ENCODE measurements around the gene KLHL18.

The KLHL18 gene

DNA sequence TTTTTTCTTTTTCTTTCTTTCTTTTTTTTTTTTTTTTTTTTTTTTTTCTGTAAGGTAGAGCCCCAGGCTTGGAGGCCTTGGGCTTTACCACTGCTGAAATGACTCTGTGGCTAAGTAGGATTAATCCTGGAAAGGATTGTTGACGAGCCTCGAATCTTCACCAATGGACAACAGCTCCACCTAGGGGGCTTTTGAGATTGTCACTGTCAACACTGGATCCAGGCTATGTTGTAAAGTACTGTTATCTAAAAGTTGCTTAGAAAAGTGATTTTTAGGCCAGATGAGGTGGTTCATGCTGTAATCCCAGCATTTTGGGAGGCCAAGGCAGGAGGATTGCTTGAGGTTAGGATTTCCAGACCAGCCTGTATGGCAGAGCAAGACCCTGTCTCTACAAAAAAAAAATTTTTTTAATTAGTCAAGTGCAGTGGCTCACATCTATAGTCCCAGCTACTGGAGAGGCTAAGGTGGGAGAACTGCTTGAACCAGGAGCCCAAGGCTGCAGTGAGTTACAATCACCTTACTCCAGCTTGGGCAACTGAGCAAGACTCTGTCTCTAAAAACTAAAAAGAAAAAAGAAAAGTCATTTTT, 41.6 kb downstream of the KLHL18 start:
- no peak for TF ChIP-seq TCF12 (IDR thresholded peaks at IDR 0.05; ENCODE audit: low read depth)
- peak; percentile 85 for TF ChIP-seq RAD21 (IDR thresholded peaks at IDR 0.05; ENCODE audit: low read depth)

DNA sequence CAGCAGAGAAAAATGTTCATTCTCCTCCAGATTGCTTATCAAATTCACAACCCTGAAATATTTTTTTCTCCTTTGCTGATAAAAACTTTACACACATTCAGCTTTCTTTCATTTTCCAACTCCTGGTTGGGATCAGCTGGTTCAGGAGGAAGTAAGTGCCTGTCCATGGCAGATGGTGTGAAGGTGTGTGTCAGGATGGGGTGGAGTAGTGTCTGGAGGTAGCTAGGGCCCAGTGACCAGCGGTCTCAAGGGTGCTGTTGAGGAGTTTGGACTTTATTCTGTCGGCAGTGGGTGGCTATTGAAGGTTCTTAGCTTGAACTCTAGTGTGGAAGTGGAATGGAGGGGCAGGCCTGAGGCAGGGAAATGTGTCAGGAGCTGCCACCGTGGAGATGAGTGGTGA, 51.2 kb downstream of the KLHL18 start:
- TF ChIP-seq YY1 (IDR thresholded peaks at IDR 0.05; ENCODE audit: low read depth) = no peak
- TF ChIP-seq CREB1 (IDR thresholded peaks at IDR 0.05; ENCODE audit: low read depth) = no peak
- TF ChIP-seq TAF1 (IDR thresholded peaks at IDR 0.05; ENCODE audit: low read depth) = no peak
- TF ChIP-seq EGR1 (IDR thresholded peaks at IDR 0.05) = no peak
- TF ChIP-seq EP300 (IDR thresholded peaks at IDR 0.05; ENCODE audit: borderline replicate concordance) = no peak
- TF ChIP-seq TEAD4 (IDR thresholded peaks at IDR 0.05) = no peak
- TF ChIP-seq, protein P1, sequence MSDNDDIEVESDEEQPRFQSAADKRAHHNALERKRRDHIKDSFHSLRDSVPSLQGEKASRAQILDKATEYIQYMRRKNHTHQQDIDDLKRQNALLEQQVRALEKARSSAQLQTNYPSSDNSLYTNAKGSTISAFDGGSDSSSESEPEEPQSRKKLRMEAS (IDR thresholded peaks at IDR 0.05) = no peak
- no peak for TF ChIP-seq TCF12 (IDR thresholded peaks at IDR 0.05; ENCODE audit: low read depth)
- TF ChIP-seq, protein P2, sequence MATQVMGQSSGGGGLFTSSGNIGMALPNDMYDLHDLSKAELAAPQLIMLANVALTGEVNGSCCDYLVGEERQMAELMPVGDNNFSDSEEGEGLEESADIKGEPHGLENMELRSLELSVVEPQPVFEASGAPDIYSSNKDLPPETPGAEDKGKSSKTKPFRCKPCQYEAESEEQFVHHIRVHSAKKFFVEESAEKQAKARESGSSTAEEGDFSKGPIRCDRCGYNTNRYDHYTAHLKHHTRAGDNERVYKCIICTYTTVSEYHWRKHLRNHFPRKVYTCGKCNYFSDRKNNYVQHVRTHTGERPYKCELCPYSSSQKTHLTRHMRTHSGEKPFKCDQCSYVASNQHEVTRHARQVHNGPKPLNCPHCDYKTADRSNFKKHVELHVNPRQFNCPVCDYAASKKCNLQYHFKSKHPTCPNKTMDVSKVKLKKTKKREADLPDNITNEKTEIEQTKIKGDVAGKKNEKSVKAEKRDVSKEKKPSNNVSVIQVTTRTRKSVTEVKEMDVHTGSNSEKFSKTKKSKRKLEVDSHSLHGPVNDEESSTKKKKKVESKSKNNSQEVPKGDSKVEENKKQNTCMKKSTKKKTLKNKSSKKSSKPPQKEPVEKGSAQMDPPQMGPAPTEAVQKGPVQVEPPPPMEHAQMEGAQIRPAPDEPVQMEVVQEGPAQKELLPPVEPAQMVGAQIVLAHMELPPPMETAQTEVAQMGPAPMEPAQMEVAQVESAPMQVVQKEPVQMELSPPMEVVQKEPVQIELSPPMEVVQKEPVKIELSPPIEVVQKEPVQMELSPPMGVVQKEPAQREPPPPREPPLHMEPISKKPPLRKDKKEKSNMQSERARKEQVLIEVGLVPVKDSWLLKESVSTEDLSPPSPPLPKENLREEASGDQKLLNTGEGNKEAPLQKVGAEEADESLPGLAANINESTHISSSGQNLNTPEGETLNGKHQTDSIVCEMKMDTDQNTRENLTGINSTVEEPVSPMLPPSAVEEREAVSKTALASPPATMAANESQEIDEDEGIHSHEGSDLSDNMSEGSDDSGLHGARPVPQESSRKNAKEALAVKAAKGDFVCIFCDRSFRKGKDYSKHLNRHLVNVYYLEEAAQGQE (IDR thresholded peaks at IDR 0.05; ENCODE audit: low read depth) = no peak

DNA sequence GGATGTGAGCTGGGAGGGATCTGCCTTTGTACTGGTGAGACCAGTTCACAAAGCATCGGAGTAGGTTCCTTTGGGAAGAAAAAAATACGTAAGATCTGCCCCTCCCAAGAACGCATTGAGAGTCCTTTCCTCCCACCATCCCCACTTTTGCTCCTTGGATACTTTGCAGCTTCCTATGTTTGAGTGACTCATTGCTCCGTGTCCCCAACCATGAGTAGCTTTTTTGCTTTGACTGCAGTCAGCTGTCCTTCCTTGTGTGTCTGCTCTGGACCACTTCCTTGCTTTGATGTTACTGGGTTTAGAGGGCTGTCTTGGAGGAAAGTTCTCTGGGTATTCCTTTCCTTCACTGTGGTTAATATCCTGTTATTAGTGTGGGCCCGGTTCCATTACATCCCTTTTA, 54.9 kb downstream of the KLHL18 start:
- TF ChIP-seq TCF12 (IDR thresholded peaks at IDR 0.05; ENCODE audit: low read depth) (no peak), TEAD4 (IDR thresholded peaks at IDR 0.05) (no peak), EP300 (IDR thresholded peaks at IDR 0.05; ENCODE audit: borderline replicate concordance) (no peak), NFIC (IDR thresholded peaks at IDR 0.05) (no peak), EGR1 (IDR thresholded peaks at IDR 0.05) (no peak), RAD21 (IDR thresholded peaks at IDR 0.05; ENCODE audit: low read depth) (no peak), CEBPB (IDR thresholded peaks at IDR 0.05) (no peak), ZBTB7A (IDR thresholded peaks at IDR 0.05; ENCODE audit: low read depth) (no peak), TAF1 (IDR thresholded peaks at IDR 0.05; ENCODE audit: low read depth) (no peak), YY1 (IDR thresholded peaks at IDR 0.05; ENCODE audit: low read depth) (no peak), CREB1 (IDR thresholded peaks at IDR 0.05; ENCODE audit: low read depth) (no peak), FOXM1 (IDR thresholded peaks at IDR 0.05; ENCODE audit: borderline replicate concordance, low read depth) (no peak)
- TF ChIP-seq, protein P1 (IDR thresholded peaks at IDR 0.05) = no peak
- TF ChIP-seq, protein P2 (IDR thresholded peaks at IDR 0.05; ENCODE audit: low read depth) = no peak
- TF ChIP-seq, protein P3, sequence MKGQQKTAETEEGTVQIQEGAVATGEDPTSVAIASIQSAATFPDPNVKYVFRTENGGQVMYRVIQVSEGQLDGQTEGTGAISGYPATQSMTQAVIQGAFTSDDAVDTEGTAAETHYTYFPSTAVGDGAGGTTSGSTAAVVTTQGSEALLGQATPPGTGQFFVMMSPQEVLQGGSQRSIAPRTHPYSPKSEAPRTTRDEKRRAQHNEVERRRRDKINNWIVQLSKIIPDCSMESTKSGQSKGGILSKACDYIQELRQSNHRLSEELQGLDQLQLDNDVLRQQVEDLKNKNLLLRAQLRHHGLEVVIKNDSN (IDR thresholded peaks at IDR 0.05) = no peak

DNA sequence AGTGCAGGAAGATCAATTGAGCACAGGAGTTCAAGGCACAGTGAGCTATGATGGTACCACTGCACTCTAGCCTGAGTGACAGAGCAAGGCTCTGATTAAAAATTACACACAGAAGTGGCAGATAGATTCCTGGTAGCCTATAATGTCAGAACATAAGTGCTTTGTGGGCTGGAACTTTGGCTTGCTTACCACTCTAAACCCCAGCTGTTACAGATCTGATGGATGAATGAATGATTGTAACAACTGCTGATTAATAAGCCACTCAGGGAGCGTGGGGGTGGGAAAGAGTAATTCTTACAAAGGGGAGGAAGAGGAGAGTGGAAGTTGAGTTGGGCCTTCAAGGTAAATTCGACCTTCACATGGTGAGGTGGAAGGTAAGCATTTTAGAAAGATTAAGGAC, 57.2 kb downstream of the KLHL18 start:
- TF ChIP-seq CREB1 (IDR thresholded peaks at IDR 0.05; ENCODE audit: low read depth) (no peak), EP300 (IDR thresholded peaks at IDR 0.05; ENCODE audit: borderline replicate concordance) (no peak), FOXM1 (IDR thresholded peaks at IDR 0.05; ENCODE audit: borderline replicate concordance, low read depth) (no peak), EGR1 (IDR thresholded peaks at IDR 0.05) (no peak), YY1 (IDR thresholded peaks at IDR 0.05; ENCODE audit: low read depth) (no peak), CEBPB (IDR thresholded peaks at IDR 0.05) (no peak)
- TF ChIP-seq, protein P1 (IDR thresholded peaks at IDR 0.05) = no peak

DNA sequence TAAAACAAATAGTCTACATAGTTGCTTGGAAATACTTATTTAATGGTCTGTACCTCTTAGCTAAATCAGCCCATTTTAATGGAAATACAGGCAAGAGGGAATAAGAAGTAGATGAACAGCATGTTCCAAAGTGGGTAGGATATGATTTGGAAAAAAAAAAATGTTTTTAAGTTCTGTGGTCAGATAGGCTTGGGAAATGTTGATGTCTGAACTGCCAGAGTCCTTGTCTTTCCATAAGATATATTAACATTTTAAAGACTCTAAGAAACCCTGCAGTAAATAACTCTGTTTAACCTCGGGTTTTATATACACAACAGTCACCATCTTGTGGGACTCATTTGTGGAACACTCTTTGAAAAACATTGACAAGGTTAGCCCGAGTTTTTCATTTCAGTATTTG, 58.1 kb downstream of the KLHL18 start:
- no peak for TF ChIP-seq CREB1 (IDR thresholded peaks at IDR 0.05; ENCODE audit: low read depth)
- TF ChIP-seq, protein P2 (IDR thresholded peaks at IDR 0.05; ENCODE audit: low read depth) = no peak
- TF ChIP-seq TCF12 (IDR thresholded peaks at IDR 0.05; ENCODE audit: low read depth) = no peak
- TF ChIP-seq EP300 (IDR thresholded peaks at IDR 0.05; ENCODE audit: borderline replicate concordance) = no peak
- no peak for TF ChIP-seq RAD21 (IDR thresholded peaks at IDR 0.05; ENCODE audit: low read depth)
- TF ChIP-seq CEBPB (IDR thresholded peaks at IDR 0.05) = no peak
- no peak for TF ChIP-seq ZBTB7A (IDR thresholded peaks at IDR 0.05; ENCODE audit: low read depth)
- TF ChIP-seq NFIC (IDR thresholded peaks at IDR 0.05) = no peak
- no peak for TF ChIP-seq FOXM1 (IDR thresholded peaks at IDR 0.05; ENCODE audit: borderline replicate concordance, low read depth)
- TF ChIP-seq TEAD4 (IDR thresholded peaks at IDR 0.05) = no peak
- TF ChIP-seq, protein P1 (IDR thresholded peaks at IDR 0.05) = no peak
- no peak for TF ChIP-seq EGR1 (IDR thresholded peaks at IDR 0.05)
- TF ChIP-seq, protein P3 (IDR thresholded peaks at IDR 0.05) = no peak
- TF ChIP-seq TAF1 (IDR thresholded peaks at IDR 0.05; ENCODE audit: low read depth) = no peak
- TF ChIP-seq YY1 (IDR thresholded peaks at IDR 0.05; ENCODE audit: low read depth) = no peak

Data from Ishikawa (cell line).